Endothelial cell (in vitro differentiated cells): ENCODE data around the gene UBAC2. TPM values are rescaled to one million over a fixed set of nuclear protein-coding genes. Genes with fewer than 3 reads are reported as not detected.
A peak's percentile ranks its signal among the peaks of the same experiment; 100 is the strongest.

Source experiments
- DNase-seq: peaks from one replicate; pipeline ENCODE4 v3.0.0; 2021; ENCODE audit warnings: low spot score
- H3K27ac Mint-ChIP-seq: one replicate; pipeline ENCODE4 v1.8.0; 2021; ENCODE audit warnings: mixed read lengths, inconsistent platforms; ENCODE audit not compliant: unreplicated experiment
- H3K27me3 Mint-ChIP-seq: one replicate; pipeline ENCODE4 v1.8.0; 2021; ENCODE audit warnings: mild to moderate bottlenecking, moderate library complexity, mixed read lengths, inconsistent platforms; ENCODE audit not compliant: unreplicated experiment
- H3K36me3 Mint-ChIP-seq: one replicate; pipeline ENCODE4 v1.8.0; 2021; ENCODE audit warnings: mild to moderate bottlenecking, low read depth, mixed read lengths, inconsistent platforms; ENCODE audit not compliant: unreplicated experiment
- H3K4me1 Mint-ChIP-seq: one replicate; pipeline ENCODE4 v1.8.0; 2021; ENCODE audit warnings: mild to moderate bottlenecking, mixed read lengths, inconsistent platforms; ENCODE audit not compliant: unreplicated experiment
- H3K4me3 Mint-ChIP-seq: one replicate; pipeline ENCODE4 v1.8.0; 2021; ENCODE audit warnings: mild to moderate bottlenecking, mixed read lengths, inconsistent platforms; ENCODE audit not compliant: unreplicated experiment
- H3K9me3 Mint-ChIP-seq: one replicate; pipeline ENCODE4 v1.8.0; 2021; ENCODE audit warnings: mixed read lengths, inconsistent platforms; ENCODE audit not compliant: unreplicated experiment
- CTCF ChIP-seq: fragments of 200-600 bp; sonication (generic); IDR thresholded peaks from one replicate; pipeline ENCODE4 v1.5.0; 2021; ENCODE audit warnings: antibody characterized with exemption; ENCODE audit not compliant: unreplicated experiment
- total RNA-seq: library from RNA; stranded (reverse); fragmentation: NEBNext Ultra II Directional; extraction: Animal tissue kit (Norgen Biotek cat#: 25700); gene quantifications from one replicate; pipeline ENCODE4 v1.2.1, GENCODE V29; 2021; ENCODE audit not compliant: unreplicated experiment

The UBAC2 gene
- total RNA-seq, 1 donor from 2014 or later = 58.6 TPM

- H3K9me3 Mint-ChIP-seq = no peaks in the 10 kb centered on the region
- no peak overlapping the region for H3K27ac Mint-ChIP-seq
- H3K36me3 Mint-ChIP-seq = peaks cover 5% of the 10 kb centered on the region
Observed at GRCh38 chr13:99289271-99289670, 88.6 kb downstream of the UBAC2 start.

GRCh38 chr13:99289674-99290337 lies 89.2 kb downstream of the UBAC2 start:
- Mint-ChIP-seq H3K4me1 (no peaks in the 10 kb centered on the region), H3K36me3 (peaks cover 5% of the 10 kb centered on the region), H3K9me3 (no peaks in the 10 kb centered on the region), H3K4me3 (no peak overlapping the region), H3K27ac (no peak overlapping the region), H3K27me3 (no peaks in the 10 kb centered on the region)
- no peak for TF ChIP-seq CTCF
- DNase-seq = no peak

More at GRCh38 chr13:99289271-99289670, 88.6 kb downstream of the UBAC2 start:
- Mint-ChIP-seq H3K27me3 (no peaks in the 10 kb centered on the region), H3K4me3 (peak overlapping the region; percentile 38), H3K4me1 (no peaks in the 10 kb centered on the region)
- no peak for DNase-seq
- no peak for TF ChIP-seq CTCF

GRCh38 chr13:99290894-99291293 lies 90.2 kb downstream of the UBAC2 start:
- Mint-ChIP-seq H3K9me3 (no peaks in the 10 kb centered on the region), H3K4me1 (no peaks in the 10 kb centered on the region), H3K4me3 (no peak overlapping the region), H3K27ac (no peak overlapping the region), H3K36me3 (peaks cover 5% of the 10 kb centered on the region), H3K27me3 (peaks cover 1% of the 10 kb centered on the region)
- DNase-seq = no peak
- TF ChIP-seq CTCF = no peak

- Mint-ChIP-seq H3K27me3 (peaks cover 1% of the 10 kb centered on the region), H3K27ac (no peak overlapping the region), H3K4me3 (no peak overlapping the region), H3K4me1 (no peaks in the 10 kb centered on the region), H3K36me3 (peaks cover 5% of the 10 kb centered on the region), H3K9me3 (no peaks in the 10 kb centered on the region)
- DNase-seq = no peak
- no peak for TF ChIP-seq CTCF
Observed at GRCh38 chr13:99293178-99293577, 92.5 kb downstream of the UBAC2 start.

GRCh38 chr13:99294198-99294597 lies 93.5 kb downstream of the UBAC2 start:
- Mint-ChIP-seq H3K4me1 (no peaks in the 10 kb centered on the region), H3K9me3 (no peaks in the 10 kb centered on the region), H3K27me3 (peaks cover 1% of the 10 kb centered on the region), H3K36me3 (peaks cover 2% of the 10 kb centered on the region), H3K4me3 (no peak overlapping the region), H3K27ac (no peak overlapping the region)
- no peak for TF ChIP-seq CTCF
- DNase-seq = no peak
